Measurements from ENCODE around the gene SLC6A20. TPM values are rescaled to one million over a fixed set of nuclear protein-coding genes. Genes with fewer than 3 reads are reported as not detected.

SLC6A20 gene
- total RNA-seq, 4 donors from 2014 or later = 0.16 to 1.1 (median 0.26) TPM

DNA sequence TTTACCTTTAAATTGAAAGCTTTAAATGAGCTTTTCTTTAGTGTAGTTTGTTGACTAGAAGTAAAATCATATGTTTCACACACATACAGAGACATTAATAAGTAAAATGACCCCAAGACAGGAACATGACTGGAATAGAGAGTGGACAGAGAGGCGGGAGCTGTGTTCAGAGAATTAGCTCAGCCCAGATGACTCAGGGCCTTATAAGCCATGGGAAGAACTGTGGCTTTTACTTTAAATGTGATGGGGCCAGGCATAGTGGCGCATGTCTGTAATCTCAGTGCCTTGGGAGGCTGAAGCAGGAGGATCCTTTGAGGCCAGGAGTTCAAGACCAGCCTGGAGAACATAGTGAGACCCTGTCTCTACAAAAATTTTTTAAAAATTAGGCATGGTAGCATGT lies 80.4 kb downstream of the SLC6A20 start:
- Histone ChIP-seq H3K36me3 (peaks cover 4 to 67% of the 10 kb centered on the region in 2 donors), H3K27ac (no peak overlapping the region), H3K4me1 (peaks cover 0 to 22% (median 0%) of the 10 kb centered on the region in 3 donors), H3K27me3 (no peaks in the 10 kb centered on the region), H3K9me3 (no peaks in the 10 kb centered on the region), H3K4me3 (no peak overlapping the region)
- ATAC-seq = no peak
- TF ChIP-seq EP300 (IDR thresholded peaks at IDR 0.05) (no peak), POLR2A (IDR thresholded peaks at IDR 0.05) (no peak), POLR2AphosphoS5 (IDR thresholded peaks at IDR 0.05) (no peak)
- TF ChIP-seq, protein P1, sequence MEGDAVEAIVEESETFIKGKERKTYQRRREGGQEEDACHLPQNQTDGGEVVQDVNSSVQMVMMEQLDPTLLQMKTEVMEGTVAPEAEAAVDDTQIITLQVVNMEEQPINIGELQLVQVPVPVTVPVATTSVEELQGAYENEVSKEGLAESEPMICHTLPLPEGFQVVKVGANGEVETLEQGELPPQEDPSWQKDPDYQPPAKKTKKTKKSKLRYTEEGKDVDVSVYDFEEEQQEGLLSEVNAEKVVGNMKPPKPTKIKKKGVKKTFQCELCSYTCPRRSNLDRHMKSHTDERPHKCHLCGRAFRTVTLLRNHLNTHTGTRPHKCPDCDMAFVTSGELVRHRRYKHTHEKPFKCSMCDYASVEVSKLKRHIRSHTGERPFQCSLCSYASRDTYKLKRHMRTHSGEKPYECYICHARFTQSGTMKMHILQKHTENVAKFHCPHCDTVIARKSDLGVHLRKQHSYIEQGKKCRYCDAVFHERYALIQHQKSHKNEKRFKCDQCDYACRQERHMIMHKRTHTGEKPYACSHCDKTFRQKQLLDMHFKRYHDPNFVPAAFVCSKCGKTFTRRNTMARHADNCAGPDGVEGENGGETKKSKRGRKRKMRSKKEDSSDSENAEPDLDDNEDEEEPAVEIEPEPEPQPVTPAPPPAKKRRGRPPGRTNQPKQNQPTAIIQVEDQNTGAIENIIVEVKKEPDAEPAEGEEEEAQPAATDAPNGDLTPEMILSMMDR (IDR thresholded peaks at IDR 0.05) = no peak
- 88 to 100% methylated on average over 2 of the region's 2 CpGs for WGBS, 2 donors (ENCODE audit: low coverage in 1 of 2)

- Histone ChIP-seq H3K27ac (no peak overlapping the region), H3K9me3 (no peaks in the 10 kb centered on the region), H3K4me1 (no peaks in the 10 kb centered on the region), H3K27me3 (no peaks in the 10 kb centered on the region), H3K36me3 (peaks cover 4 to 87% of the 10 kb centered on the region in 2 donors), H3K4me3 (no peak overlapping the region)
- WGBS, 2 donors (ENCODE audit: low coverage in 1 of 2) = 69 to 91% methylated on average over 2 to 4 of the region's 7 CpGs
- TF ChIP-seq POLR2A (IDR thresholded peaks at IDR 0.05) (no peak), POLR2AphosphoS5 (IDR thresholded peaks at IDR 0.05) (no peak), EP300 (IDR thresholded peaks at IDR 0.05) (no peak)
- TF ChIP-seq, protein P1 (IDR thresholded peaks at IDR 0.05) = no peak
- no peak for ATAC-seq
Measured at GRCh38 chr3:45712434-45713110, 83.8 kb downstream of the SLC6A20 start.

GRCh38 chr3:45711931-45712330 lies 84.4 kb downstream of the SLC6A20 start:
- Histone ChIP-seq H3K9me3 (no peaks in the 10 kb centered on the region), H3K27me3 (no peaks in the 10 kb centered on the region), H3K4me1 (no peaks in the 10 kb centered on the region), H3K27ac (no peak overlapping the region), H3K36me3 (peaks cover 4 to 90% of the 10 kb centered on the region in 2 donors), H3K4me3 (no peak overlapping the region)
- 79 to 89% methylated on average over 3 to 4 of the region's 4 CpGs for WGBS, 2 donors (ENCODE audit: low coverage in 1 of 2)
- TF ChIP-seq EP300 (IDR thresholded peaks at IDR 0.05) (no peak), POLR2A (IDR thresholded peaks at IDR 0.05) (no peak), POLR2AphosphoS5 (IDR thresholded peaks at IDR 0.05) (no peak)
- TF ChIP-seq, protein P1 (IDR thresholded peaks at IDR 0.05) = no peak
- no peak for ATAC-seq

DNA sequence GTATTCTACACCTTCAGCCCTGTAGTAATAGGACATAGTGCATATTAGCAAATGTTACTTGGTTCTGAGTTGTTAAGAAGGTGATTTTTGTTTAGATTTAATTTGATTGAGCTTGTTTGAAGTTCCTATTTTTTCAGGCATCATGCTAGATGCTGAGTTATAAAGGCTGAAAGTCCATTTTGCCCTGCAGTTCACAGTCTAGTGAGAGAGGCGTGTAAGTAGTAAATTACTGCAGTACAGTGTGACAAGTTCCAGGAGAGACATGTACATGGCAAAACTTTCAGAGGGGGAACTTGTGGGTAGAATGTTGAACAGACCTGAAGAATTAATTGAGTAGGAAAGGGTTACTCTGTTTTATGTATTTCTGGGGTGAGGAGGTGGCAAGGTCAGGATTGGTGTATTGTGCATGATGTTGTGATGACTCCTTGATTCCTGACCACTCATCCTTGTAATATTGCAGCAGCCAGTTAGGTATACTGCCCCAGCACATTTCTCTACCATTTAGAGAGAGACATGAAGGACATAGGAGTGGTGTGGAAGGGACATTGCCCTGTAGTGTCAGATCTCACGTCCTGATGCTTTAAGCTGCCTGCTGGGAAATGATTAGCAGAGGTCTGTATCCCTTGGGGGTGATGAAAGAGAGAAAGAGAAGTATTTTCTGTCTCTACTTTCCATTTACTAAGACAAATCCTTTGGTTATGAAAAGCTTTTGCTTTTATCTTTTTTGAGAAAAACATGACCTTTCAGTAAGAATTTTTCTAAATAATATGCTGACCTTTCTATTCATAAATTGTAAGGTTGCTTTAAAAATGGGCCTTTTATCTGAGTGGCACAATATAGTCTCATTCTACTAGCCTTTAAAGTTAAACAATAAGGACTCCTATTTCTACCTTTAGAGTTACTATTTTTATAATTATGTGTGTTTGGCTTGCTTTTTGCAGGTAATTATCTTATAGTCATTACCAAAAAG lies 90.2 kb downstream of the SLC6A20 start:
- Histone ChIP-seq H3K9me3 (no peaks in the 10 kb centered on the region), H3K4me1 (peaks cover 0 to 7% (median 0%) of the 10 kb centered on the region in 3 donors), H3K27me3 (no peaks in the 10 kb centered on the region), H3K36me3 (peaks cover 0 to 64% of the 10 kb centered on the region in 2 donors), H3K4me3 (no peak overlapping the region), H3K27ac (no peak overlapping the region)
- WGBS, 2 donors (ENCODE audit: low coverage in 1 of 2) = 69 to 83% methylated on average over 2 of the region's 2 CpGs
- no peak for ATAC-seq
- TF ChIP-seq EP300 (IDR thresholded peaks at IDR 0.05) (no peak), POLR2A (IDR thresholded peaks at IDR 0.05) (no peak), POLR2AphosphoS5 (IDR thresholded peaks at IDR 0.05) (no peak)
- TF ChIP-seq, protein P1 (IDR thresholded peaks at IDR 0.05) = no peak

Small RNAs within 50 kb of the gene (small RNA-seq; reads per million reads assigned to genes)
- 0 reads per million in 4 donors for gene RN7SL145P

Other genes starting within 250 kb of the SLC6A20 start
- gene LIMD1, start 201.8 kb downstream of the SLC6A20 start, total RNA-seq = 10 to 100 TPM; 17.3 to 42.7 (median 33.3) TPM
- gene SACM1L, start 107.1 kb downstream of the SLC6A20 start, total RNA-seq = 10 to 100 TPM; 31.9 to 52.6 (median 38.2) TPM
- gene LZTFL1, start 45.6 kb upstream of the SLC6A20 start, total RNA-seq = 10 to 100 TPM; 12.6 to 30.9 (median 23.3) TPM
- gene CCR9, start 90.0 kb upstream of the SLC6A20 start, total RNA-seq = not detected
- gene CXCR6, start 146.9 kb upstream of the SLC6A20 start, total RNA-seq = 1 to 10 TPM in 1 of 4 donors, under 1 TPM in 2, not detected in 1; 0.54 to 3.5 (median 0.87) TPM
- 100 to 1,000 TPM in 2 of 4 donors, 10 to 100 TPM in 2; 66.8 to 144 (median 97.3) TPM for gene FYCO1, start 199.3 kb upstream of the SLC6A20 start, total RNA-seq
- gene XCR1, start 230.9 kb upstream of the SLC6A20 start, total RNA-seq = under 1 TPM in 3 of 4 donors, not detected in 1; under 0.01 to 0.07 (median 0.04) TPM

Measured in gastroesophageal sphincter (tissue), 4 donors.